Measurements from ENCODE around the gene ZBTB5. TPM values are rescaled to one million over a fixed set of nuclear protein-coding genes. Genes with fewer than 3 reads are reported as not detected.

Gene ZBTB5
- total RNA-seq, 2 donors from 2014 or later = 8.9 to 9.7 TPM

- Histone ChIP-seq H3K9me3 (no peaks in the 10 kb centered on the region), H3K4me1 (peaks cover 15% of the 10 kb centered on the region), H3K36me3 (no peaks in the 10 kb centered on the region), H3K27me3 (no peaks in the 10 kb centered on the region), H3K4me3 (no peak overlapping the region), H3K9ac (ENCODE audit: low read depth in 2 of 2, low read length in 2 of 2) (peak overlapping the region in 1 of 2 donors; percentile 5), H3K27ac (no peak overlapping the region)
- TF ChIP-seq, protein P1, sequence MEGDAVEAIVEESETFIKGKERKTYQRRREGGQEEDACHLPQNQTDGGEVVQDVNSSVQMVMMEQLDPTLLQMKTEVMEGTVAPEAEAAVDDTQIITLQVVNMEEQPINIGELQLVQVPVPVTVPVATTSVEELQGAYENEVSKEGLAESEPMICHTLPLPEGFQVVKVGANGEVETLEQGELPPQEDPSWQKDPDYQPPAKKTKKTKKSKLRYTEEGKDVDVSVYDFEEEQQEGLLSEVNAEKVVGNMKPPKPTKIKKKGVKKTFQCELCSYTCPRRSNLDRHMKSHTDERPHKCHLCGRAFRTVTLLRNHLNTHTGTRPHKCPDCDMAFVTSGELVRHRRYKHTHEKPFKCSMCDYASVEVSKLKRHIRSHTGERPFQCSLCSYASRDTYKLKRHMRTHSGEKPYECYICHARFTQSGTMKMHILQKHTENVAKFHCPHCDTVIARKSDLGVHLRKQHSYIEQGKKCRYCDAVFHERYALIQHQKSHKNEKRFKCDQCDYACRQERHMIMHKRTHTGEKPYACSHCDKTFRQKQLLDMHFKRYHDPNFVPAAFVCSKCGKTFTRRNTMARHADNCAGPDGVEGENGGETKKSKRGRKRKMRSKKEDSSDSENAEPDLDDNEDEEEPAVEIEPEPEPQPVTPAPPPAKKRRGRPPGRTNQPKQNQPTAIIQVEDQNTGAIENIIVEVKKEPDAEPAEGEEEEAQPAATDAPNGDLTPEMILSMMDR (IDR thresholded peaks at IDR 0.05) = no peak
- intact Hi-C loops (cut with DNase I) = no loop called here
- no peak for DNase-seq
These were observed 39.9 kb downstream of the ZBTB5 start for GRCh38 chr9:37425298-37425752.

DNA sequence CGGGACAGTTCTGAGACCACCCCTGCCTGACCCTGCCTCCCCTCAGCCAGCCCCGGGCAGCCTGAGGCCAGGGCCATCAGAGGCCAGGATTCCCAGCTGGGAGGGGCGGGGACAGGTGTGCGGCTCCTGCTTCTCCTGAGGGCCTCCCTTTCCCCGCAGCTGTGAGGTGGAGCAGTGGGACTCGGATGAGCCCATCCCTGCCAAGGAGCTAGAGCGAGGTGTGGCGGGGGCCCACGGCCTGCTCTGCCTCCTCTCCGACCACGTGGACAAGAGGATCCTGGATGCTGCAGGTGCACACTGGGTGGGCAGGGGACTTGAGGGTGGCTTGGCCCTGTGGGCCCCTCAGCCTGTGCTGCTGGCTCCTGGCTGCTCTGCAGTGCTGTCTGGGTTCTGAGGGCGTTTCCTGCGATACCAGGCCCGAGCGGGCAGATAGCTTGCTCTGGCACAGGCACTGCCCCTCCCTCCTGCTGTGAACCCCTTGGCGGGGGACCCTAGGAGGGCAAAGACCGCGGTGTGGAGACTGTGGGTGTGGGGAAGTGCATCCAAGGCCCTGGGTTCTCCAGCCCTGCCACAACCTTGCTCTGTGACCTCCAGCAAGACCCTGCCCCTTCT, 40.5 kb downstream of the ZBTB5 start:
- DNase-seq = no peak
- no peaks in the 10 kb centered on the region for H3K27me3 ChIP-seq
- peaks cover 15% of the 10 kb centered on the region for H3K4me1 ChIP-seq
- no peak overlapping the region for H3K27ac ChIP-seq
- TF ChIP-seq, protein P1 (IDR thresholded peaks at IDR 0.05) = no peak
- H3K9me3 ChIP-seq = no peaks in the 10 kb centered on the region
- no peaks in the 10 kb centered on the region for H3K36me3 ChIP-seq
- intact Hi-C loops (cut with DNase I) = no loop called here
- no peak overlapping the region for H3K4me3 ChIP-seq
- peak overlapping the region in 1 of 2 donors; percentile 5 for H3K9ac ChIP-seq (ENCODE audit: low read depth in 2 of 2, low read length in 2 of 2)

- Histone ChIP-seq H3K27me3 (no peaks in the 10 kb centered on the region), H3K9ac (ENCODE audit: low read depth in 2 of 2, low read length in 2 of 2) (peak overlapping the region; percentile 26 to 78), H3K4me1 (peaks cover 15% of the 10 kb centered on the region), H3K9me3 (no peaks in the 10 kb centered on the region), H3K27ac (no peak overlapping the region), H3K36me3 (no peaks in the 10 kb centered on the region), H3K4me3 (no peak overlapping the region)
- no peak for DNase-seq
- intact Hi-C loops (cut with DNase I) = no loop called here
- TF ChIP-seq, protein P1 (IDR thresholded peaks at IDR 0.05) = no peak
These were observed 41.0 kb downstream of the ZBTB5 start for GRCh38 chr9:37424204-37424685.

- Histone ChIP-seq H3K9ac (ENCODE audit: low read depth in 2 of 2, low read length in 2 of 2) (peak overlapping the region; percentile 26 to 78), H3K27ac (no peak overlapping the region), H3K9me3 (no peaks in the 10 kb centered on the region), H3K27me3 (no peaks in the 10 kb centered on the region), H3K4me1 (peaks cover 15% of the 10 kb centered on the region), H3K4me3 (peak overlapping the region; percentile 84), H3K36me3 (no peaks in the 10 kb centered on the region)
- TF ChIP-seq, protein P1 (IDR thresholded peaks at IDR 0.05) = no peak
- intact Hi-C loops (cut with DNase I) = no loop called here
- no peak for DNase-seq
These were observed 41.7 kb downstream of the ZBTB5 start for GRCh38 chr9:37423508-37423907.

DNA sequence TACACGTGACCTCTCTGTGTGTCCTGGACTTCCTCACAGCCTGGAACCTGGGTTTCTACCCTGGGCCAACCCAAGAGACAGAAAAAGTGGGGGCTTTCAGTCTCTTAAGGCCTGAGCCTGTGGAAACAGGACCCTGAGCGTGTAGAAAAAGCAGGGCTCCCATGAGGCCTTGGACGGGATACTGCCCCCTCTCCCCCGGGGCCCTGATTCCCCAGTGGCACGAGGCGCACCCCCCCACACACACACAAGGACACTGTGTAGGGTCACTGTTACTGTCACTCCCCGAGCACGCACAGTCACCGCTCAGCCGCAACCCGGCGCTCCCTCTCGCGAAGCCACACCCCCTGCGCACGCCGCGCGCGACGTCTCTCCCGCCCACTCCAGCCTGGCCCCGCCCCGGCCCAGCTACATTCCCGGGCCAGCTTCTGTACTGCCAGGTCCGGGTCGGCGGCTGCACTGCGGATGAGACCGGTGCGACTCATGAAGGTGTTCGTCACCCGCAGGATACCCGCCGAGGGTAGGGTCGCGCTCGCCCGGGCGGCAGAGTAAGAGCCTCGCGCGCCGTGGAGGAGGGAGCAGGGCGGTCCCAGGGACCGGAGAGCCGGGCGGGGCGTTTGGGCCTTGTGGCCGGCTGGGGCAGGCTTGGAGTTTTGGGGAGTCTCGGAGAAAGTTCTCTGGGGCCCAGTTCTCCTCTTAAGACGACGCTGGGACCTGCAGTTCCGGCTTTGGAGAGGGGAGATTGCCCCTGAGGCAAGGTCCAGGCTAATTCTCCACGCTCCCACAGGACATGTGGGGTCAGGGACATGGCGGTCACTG, 42.8 kb downstream of the ZBTB5 start, which contains the start of gene GRHPR:
TSS of gene GRHPR (plus strand) at position 408 of the 816 bp plus-strand sequence. CDS start at position 463, 55 bp downstream.
- intact Hi-C loops (cut with DNase I) = no loop called here
- TF ChIP-seq, protein P1 (IDR thresholded peaks at IDR 0.05) = no peak
- peak within 1 kb of the TSS; percentile 84 for H3K4me3 ChIP-seq
- H3K9ac ChIP-seq (ENCODE audit: low read depth in 2 of 2, low read length in 2 of 2) = peak within 1 kb of the TSS; percentile 78 to 84
- no peaks in the 10 kb centered on the region for H3K9me3 ChIP-seq
- no peaks in the 10 kb centered on the region for H3K27me3 ChIP-seq
- H3K4me1 ChIP-seq = peaks cover 15% of the 10 kb centered on the region
- H3K27ac ChIP-seq = peak within 1 kb of the TSS; percentile 70
- DNase-seq = peak; percentile 93
- H3K36me3 ChIP-seq = no peaks in the 10 kb centered on the region

Data from colonic mucosa (tissue), 4 donors.